GM13977 (cell line): Measurements from ENCODE around the gene AKT2.

Experiments used
- DNase-seq: peaks from one replicate; pipeline ENCODE4 v3.0.0; 2012; ENCODE audit warnings: low spot score
- CTCF ChIP-seq: IDR thresholded peaks from 2 replicates; pipeline ENCODE4 v1.5.1; 2012; ENCODE audit warnings: mild to moderate bottlenecking, control low read depth; ENCODE audit not compliant: insufficient read depth; ENCODE audit errors: extremely low read depth, missing control alignments
- in situ Hi-C: fragments of 300-500 bp; cut with MboI; formaldehyde crosslinking; loops from one replicate; pipeline ENCODE4 v1.12.0; 2022; ENCODE audit warnings: low sequenced_read_pairs, low pct_unique_long_range_greater_than_20kb, mixed read lengths, inconsistent platforms; ENCODE audit not compliant: unreplicated experiment

The AKT2 gene

GRCh38 chr19:40208602-40209001, 76.5 kb downstream of the AKT2 start:
- DNase-seq, result no peak
- TF ChIP-seq CTCF, result no peak
- in situ Hi-C loops, result no loop called here

GRCh38 chr19:40205760-40206159, 79.4 kb downstream of the AKT2 start:
- DNase-seq, result no peak
- no peak for TF ChIP-seq CTCF
- in situ Hi-C loops, result no loop called here

GRCh38 chr19:40204381-40204780, 80.8 kb downstream of the AKT2 start:
- in situ Hi-C loops, result no loop called here
- DNase-seq, result no peak
- no peak for TF ChIP-seq CTCF

- DNase-seq, result peak; percentile 14
- in situ Hi-C loops, result no loop called here
- no peak for TF ChIP-seq CTCF
Observed at GRCh38 chr19:40200341-40201099, 84.6 kb downstream of the AKT2 start.

- in situ Hi-C loops, result no loop called here
- no peak for TF ChIP-seq CTCF
- no peak for DNase-seq
Observed at GRCh38 chr19:40198272-40198990, 86.7 kb downstream of the AKT2 start.

- in situ Hi-C loops, result no loop called here
- no peak for DNase-seq
- no peak for TF ChIP-seq CTCF
Observed at GRCh38 chr19:40193587-40193849, 91.6 kb downstream of the AKT2 start.
